Measurements from ENCODE around the gene GPRIN3.
A peak's percentile ranks its signal among the peaks of the same experiment; 100 is the strongest.
"Not testable (repeated sequence)": the region's sequence is repeated elsewhere in the genome, so short reads cannot be mapped to it uniquely, and the experiment has no call there.

GPRIN3 gene

DNA sequence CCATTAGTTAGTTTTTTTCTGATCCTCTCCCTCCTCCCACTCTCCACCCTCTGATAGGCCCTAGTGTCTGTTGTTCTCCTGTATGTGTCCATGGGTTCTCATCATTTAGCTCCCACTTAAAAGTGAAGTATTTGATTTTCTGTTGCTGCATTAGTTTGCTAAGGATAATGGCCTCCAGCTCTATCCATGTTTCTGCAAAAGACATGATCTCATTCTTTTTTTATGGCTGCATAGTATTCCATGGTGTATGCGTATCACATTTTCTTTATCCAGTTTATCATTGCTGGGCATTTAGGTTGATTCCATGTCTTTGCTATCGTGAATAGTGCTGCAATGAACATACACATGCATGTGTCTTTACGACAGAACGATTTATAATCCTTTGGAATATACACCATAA is 53.3 kb downstream of the GPRIN3 start:
- not testable (repeated sequence) for DNase-seq

DNA sequence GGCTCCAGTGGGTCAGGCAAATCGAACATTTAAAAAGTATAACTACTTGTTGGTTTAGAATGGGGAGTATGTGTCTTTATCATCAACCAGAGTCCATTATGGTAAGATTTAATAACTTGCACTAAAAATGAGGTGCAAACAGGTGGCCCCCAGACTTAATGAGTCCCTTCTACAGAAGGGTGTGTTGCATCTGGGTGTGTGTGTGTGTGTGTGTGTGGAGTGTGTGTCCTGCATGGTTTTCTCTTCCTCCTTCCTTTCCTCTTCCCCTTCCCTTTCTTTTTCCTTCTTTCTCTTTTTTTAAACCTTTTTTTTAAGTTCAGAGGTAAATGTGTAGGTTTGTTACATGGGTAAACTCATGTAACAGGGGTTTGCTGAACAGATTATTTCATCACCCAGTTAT is 53.7 kb downstream of the GPRIN3 start:
- DNase-seq = no peak

DNA sequence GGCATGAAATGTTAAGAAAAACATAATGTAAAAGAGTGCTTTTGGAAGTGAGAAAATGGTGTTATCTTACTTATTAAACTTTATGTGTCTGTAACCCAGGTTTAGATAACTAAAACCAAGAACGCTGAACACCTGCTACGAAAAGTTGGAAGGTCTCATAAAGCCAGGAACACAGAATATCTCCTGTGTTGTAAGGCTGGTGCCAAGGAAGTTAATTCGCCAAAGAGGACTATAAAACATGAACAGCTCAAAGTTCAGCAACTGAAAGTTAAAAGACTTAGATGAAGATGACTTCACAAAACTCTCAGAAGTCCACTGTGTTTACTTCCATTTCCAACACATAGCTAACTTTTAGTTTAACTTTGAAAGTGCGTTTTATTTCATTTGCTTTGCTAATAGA is 54.3 kb downstream of the GPRIN3 start:
- DNase-seq = no peak

DNA sequence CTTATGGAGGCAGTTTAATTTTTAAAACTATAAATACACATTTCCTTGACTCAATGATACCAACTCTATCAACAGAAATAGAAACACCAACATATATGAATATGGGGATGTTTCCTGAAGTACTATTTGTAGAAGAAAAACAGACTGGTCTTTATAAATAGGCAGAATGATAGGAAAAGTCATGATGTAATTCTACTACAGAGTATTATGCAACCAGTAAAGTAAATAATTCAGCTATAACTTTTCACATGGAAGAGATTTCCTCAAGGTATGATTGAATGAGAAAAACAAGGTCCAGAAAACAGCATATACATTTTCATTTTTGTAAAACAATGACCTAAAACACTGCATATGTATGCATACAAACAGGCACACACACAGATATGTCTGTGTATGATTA is 56.2 kb downstream of the GPRIN3 start:
- no peak for DNase-seq

DNA sequence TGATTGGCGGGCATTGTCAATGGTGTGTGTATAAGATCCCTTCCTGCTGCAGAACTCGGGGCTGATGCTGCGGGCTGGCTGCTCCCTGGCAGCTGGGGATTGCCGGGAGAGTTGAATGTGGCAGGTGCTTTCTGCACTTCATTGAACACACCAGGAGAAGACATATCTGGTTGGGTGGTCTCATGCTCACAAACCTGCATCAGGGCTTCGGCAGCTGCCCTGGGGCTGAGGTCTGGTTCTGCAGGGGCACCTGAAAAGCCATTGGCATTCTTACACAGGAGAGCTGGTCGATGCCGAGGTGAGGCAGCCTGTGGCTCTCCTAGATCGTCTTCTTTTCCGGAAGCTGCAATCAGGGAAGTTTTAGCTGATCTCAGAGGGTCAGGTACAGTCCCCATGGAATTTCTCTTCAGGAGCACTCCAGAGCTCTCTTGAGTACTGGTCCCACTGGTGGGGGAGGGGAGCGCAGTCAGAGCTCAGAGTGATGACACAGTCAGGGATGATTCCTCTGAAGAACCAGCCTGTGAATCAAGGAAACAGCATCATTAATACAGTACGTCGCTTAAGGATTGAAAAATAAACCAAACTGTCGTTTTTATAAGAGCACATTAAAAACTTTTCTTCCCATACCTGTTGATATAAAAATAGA is 57.8 kb downstream of the GPRIN3 start:
- peak; percentile 33 for DNase-seq

DNA sequence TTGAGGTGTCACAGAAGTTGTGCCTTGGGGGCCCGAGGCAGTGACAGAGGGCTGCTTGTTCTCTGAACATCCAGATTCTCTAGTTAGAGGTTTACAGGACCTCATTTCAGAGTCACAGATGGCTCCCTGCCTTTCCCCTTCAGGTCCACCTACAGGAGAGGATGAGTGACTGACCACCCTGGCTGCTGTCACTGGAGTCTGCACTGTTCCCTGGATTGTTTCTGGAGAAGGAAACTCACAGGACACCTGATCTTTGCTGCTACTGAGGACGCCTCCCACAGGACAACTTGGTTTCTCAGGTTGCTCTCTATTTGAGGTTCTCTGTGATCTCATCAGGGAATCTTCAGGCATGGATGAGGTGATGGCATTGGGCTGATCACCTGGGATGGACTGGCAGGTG is 58.3 kb downstream of the GPRIN3 start:
- DNase-seq = peak; percentile 56

DNA sequence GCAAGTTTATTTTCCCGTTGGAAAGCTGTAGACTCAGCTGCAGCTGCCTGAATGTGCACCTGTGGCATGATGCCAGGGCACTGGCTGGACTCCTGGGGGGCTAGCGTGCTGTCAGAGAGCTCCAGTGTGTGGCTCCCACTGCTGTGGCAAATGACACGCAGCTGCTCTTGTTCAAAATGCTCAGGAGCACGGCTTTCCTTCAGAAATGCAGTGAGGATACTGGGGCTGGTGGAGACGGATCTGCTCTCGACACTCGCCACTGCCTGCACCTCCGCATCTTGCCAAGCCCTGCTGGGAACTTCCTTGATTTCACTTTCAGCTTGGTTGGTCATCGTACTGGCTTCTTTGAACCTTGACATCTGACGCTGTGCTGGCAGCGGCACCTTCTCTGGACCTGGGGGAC is 58.7 kb downstream of the GPRIN3 start:
- no peak for DNase-seq

DNA sequence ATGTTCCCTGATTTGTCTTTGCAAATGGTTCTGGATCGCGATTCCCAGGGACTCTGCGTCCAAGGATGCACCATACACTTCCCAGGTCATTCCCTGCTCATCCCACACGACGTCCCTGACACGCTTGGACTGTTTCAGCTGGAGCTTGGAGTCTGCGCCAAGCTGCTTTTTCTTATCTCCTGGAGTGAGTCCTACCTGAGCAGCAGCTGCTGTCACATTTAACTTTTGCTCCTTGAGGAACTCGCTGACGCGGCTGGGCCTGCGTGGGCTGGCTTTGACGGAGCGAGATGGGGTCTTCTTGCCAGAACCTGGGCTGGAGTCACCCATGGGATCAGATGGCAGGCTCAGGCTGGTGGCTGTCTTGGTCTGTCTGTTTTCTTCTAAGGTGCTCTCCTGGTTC is 59.6 kb downstream of the GPRIN3 start:
- no peak for DNase-seq

DNA sequence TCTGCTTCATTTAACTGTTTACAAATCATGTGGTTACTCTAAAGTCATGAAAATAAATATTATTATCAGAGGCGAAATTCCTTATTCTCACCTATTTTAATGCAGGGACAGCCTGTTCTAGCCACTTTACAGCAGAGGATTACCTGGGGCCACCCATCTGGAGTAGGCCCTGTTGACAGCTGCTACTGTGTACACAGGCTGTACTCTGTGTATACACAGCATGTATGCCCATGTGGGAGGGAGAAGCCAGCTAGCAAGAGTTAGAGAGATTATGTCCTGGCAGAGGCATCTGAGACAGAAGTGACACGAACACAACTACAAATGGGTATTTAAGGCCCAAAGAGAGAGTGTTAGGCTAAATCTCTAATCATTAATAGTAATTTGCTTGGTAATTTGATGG is 62.1 kb downstream of the GPRIN3 start:
- DNase-seq = no peak

DNA sequence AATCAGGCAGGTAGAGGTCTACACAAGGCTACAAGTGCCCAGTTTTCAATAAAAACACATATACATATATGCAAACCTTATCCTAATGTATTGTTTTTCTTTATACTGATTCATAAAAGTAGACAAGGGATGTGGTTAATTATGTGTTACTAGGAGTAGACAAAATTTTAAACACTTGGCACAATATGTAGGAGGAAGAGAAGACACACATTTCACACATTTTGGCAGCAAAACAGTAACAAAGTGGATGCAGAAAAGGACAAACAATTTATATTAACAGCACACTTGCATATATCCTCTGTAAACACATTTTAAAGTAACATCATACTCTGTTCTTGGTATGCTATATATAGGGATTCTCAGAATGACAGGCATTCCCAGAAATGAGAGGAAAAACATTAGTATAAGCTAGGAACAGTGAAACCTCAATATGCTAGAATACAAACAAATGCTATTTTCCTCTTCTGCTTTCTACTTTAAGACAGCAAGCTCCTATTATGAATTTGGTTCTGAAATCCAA is 63.8 kb downstream of the GPRIN3 start:
- DNase-seq = no peak

DNA sequence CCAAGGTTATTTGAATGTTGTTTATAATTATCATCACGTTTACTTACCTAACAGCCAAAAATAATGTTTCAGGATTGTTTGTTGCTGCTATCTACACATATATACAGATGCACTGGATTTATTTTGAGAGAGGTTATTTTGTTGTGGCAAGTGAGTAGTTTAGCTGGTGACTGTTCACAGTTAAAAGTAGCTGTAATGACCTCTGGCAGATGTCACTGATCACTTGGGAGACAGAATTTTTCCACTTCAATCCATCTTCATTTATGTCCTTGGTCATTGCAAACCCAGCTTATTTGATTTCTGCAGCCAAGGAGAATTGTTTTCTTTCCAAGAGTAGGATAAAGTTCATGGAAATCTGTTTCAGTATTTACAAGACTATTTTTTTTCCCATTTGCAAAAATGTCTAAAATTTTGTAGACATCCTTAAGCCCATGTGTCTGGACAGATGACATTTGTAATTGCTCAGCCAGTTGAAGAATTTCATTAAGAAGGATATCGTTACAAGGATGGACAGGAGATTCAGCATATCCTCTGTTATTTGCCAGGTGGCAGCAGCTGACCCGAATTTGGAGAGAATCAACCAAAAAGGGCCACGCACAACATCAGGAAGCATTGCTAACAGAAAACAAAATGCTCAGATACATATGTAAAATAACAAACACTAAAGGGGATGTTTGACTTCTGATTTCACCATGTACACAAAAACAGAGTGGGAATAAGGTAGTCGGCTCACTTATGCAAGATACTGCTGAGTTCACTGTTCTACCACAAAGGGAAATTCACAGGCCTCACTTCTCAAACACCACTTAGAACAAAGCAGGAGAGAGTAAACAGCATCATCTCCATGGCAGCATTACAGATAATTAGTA is 64.5 kb downstream of the GPRIN3 start:
- peak; percentile 61 for DNase-seq

DNA sequence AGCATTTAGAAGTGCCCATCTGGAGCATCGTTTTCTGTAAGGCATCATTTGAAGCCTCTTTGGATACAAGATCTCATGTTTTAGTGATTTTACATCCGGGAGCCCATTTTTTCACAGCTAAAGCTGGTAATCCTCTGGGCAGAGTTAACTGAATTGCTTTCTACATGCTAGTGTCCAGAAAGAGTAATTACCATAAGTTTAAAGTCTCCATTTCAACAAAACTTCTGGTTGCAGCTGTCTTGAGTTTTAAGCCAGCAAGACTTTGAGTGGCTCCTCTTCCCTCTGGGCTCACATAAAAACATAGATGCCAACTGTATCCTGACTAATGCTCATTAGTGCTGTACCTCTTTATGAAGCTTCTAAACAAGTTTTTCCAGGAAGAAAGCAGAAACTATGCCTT is 65.4 kb downstream of the GPRIN3 start:
- no peak for DNase-seq

DNA sequence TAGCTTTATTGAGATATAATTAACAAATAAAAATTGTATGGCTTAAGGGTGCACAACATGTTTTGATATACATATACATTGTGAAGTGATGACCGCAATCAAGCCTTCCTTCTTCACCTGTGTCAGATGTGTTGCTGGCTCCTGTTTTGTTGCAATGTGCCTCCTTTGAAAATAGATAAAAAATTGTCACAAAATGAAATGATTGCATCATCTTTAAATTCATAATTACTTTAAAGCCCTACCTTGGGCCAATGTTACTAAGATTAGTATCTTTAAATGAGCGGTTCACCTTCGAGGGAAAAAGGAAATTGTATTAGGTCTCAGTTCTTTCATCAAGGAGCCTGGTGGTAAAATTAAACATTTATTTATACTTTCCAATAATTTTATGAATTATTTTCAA is 77.3 kb downstream of the GPRIN3 start:
- DNase-seq = no peak

DNA sequence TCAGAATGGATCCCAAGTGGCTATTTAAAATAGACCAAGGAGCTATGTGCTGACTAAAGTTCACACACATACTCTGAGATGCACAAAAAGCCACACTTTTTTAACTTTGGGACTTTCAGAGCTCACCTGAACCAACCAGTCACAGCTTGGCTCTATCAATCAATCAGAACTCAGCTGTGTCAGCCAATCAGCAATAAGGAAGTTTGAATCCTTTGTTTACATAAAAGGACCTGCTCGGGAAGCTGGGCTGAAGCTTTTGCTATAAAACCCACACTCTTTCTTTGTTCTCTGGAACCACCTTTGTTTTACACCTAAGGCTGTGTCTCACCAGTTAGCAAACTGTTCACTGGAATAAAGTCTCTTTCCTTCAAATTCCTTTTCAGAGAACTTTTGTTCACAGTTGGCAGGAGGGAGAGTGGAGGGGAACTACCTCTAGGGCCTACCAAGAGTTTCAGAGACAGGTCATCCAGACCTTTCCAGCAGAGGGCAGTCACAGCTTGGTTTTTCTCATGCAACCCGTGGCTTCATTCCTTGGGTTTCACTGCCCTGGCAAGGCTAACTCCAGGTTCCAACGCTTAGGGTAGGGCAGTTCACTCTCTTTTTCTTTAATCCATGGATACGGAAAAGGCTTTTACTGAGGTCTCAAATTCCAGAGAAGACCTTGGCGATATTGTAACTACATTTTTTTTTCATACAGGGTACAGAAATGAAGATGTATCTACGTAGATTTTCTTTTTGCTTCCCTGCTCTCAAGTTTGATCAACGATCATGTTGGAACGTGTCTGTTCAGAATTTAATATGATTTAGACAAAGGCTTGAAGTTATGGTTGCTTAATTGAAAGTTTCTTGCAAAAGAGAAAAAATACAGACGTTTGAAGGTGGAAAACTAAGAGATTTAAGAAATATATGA is 80.7 kb downstream of the GPRIN3 start:
- peak; percentile 79 for DNase-seq

DNA sequence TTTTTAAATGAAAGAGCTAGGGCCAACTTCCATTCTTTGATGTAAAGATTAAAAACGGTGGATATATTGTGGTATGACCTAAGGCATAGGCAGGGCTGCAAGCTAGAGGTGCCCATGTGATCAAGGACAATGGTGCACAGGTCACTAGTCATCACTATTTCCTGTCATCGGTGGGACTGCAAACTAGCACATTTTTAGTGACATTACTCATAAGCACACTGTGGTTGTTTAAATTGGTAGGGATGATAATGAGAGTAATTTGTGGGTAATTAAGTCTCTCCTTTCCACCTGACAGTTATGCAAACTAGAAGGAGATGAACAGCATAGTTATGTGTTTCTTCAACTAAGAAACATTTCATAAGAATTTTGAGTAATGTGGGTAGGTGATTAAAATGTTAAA is 85.4 kb downstream of the GPRIN3 start:
- no peak for DNase-seq

DNA sequence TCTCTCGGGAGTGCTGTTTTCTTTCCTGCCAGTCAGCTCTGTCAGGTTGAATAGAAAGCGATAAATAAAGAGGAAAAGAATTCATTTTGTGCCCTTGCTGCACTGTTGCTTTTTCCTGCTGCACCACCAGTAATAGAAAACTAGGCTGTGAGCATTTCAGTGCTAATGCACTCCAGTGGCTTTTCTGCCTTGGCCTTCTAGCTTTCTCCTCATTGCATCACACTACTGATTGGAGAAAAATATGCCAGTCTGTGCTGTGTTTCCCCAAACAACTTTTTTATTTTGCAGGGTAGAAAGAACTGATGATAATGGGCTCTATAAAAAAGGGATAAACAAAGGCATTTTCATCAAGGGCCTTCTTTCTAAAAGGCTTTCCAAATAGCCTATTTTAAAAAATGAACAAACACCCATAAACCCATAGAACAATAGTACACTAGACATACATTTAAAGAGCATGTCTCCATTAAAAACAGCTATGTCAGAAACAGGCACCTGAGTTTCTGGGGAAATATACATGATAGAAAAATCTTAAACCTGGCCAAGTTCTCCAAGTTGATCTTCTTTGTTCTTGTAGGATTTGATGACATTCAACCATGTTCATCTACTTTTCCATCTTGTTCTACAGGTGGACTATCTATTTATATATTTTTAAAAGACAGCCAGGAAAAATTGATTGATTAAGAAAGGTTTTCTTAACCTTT is 86.3 kb downstream of the GPRIN3 start:
- no peak for DNase-seq

DNA sequence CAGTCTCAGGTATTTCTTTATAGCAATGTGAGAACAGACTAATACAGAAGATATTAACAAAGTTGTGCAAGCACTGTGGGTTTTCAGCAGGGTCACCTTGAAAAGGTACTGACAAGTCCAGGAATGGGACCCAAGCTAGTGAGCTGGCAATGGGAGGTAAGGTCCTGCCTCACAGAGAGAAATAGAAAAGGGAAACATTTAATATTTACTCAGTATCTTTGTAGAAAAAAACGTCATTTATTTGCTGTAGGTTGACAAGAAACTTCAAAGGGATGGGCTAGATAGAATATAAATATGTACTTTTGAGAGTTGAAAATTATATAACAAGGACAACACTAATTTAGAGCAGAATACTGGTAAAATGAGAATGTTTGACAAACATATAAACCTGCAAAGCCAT is 89.0 kb downstream of the GPRIN3 start:
- no peak for DNase-seq

DNA sequence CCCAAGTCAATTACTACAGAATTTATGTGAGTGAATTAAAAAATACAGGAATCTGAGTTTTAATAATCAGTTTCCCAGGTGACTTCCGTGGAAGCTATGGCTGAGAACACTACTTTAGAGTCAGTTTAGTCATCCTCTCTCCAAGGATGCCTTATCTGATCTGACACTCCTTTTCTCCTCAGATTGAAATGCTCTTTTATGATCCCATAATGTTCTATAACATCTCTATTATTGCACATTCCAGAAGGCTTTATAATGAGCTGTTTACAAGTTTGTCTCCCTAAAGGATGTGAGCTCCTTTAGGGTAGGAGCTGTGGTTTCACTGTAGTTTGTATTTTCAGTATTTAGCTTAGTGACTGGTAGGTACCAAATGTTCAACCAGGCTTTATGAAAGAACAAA is 90.0 kb downstream of the GPRIN3 start:
- no peak for DNase-seq

DNA sequence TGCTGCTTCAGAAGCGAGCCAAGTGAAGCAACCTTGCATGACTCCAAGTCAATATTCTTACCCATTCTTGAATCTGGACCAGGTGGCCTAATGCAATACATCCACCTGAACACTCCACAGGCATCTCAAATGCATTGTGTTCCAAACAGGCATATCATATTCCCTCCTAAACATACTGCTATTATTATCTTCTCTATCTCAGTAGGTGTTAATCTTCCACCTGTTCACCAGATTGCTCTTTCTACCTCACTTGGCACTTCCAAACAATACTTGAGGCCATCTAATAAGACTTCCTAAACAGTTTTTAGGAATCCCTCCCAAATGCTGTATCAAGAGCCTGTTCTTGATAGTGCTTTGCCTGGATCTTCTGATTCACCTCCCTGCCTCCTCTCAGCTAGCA is 90.7 kb downstream of the GPRIN3 start:
- DNase-seq = no peak

DNA sequence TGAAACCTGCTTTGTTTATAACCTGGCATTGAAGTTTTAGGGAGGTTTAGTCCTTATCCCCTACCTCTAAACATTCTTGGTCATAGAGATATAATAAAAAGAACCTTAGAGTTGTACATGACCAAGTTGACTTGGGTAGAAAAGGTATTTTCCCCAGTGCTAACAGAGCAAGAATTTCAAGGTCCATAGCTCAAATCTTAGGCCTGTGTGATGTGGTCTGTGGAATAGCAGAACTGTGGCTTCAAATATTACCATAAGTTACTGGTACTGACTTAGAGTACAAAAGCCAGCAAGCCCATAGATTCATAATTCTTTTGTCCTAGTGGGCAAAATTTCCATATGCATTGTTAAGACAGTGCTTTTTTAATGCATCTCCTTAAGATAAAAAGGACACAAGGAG is 91.2 kb downstream of the GPRIN3 start:
- DNase-seq = no peak

DNA sequence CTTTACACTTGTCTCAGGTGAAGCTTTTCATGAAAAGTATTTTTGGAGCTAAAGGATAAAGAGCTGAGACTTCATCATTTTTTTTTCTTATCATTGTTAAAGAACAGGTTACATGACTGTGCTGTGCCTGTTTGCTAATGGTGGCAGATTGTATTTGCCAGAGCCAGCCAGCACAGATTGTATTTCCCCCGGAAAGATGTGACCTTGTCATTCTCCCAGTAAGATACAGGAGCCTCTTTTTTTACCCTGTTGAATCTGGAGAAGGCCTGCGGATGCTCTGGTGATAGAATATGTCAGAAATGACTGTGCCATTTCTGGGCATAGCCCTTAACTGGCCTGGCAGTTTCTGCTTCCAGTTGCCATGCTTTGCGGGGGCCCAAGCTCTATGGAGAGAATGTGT is 91.9 kb downstream of the GPRIN3 start:
- no peak for DNase-seq

DNA sequence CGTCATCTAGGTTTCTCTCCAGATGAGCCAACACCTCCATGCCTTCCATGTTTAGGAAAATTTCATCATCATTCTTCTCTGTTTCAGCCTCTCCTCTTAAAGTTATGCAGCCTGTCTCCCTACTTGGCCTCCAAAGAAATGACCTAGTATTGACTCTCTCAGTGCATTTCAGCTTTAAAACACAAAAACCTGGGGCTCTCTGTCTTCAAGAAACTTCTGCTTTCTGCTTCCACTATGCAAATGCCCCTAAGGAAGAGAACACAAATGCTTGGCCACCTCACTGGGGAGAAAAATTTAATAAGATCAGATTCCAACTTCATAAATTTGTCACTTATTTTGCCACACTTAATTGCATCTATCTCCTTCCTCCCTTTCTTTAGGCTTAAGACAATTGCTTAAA is 93.3 kb downstream of the GPRIN3 start:
- no peak for DNase-seq

DNA sequence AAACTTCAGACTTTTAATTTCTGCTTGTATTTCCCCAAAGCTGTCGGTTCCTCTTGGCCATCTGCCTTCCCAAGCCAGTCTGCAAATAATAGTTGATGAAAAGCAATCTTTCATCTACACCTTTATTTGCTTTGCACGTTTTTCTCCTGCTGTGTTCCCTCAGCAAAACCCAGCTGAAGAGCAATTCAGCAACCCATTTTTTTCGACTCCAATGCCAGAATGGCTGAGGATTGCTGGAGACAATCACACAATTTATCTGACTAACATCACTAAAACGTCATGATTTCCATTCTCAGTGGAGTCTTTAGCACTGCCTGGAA is 94.3 kb downstream of the GPRIN3 start:
- DNase-seq = no peak

Measured in NCI-H2029 treated with DMSO at 0.1 percent for 48 hours (cell line).